ENCODE measurements around the gene CDH4.

CDH4 gene

DNA sequence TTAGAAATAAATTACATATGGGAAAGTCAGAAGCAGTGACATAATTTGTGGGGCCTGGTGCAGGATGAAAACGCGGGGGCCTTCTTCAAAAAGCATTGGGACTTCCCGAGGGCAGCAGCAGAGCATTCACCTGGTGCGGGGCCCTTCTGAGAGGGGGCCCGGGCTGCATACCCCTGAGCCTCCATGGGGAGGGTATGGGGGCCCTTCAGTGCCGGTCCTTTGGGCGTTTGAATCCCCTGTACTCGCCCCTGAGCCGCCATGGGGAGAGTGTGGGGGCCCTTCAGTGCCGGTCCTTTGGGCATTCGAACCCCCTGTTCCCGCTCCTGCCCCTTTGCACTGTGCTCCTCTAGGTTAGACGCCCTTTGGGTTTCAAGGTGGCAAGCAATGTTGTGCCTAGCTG lies 283.5 kb downstream of the CDH4 start:
- no peaks in the 10 kb centered on the region for H3K79me2 ChIP-seq (ENCODE audit: insufficient read depth, low read length)
- no peaks in the 10 kb centered on the region for H3K9me3 ChIP-seq (ENCODE audit: insufficient read depth, low read length, severe bottlenecking)
- H3K4me1 ChIP-seq (ENCODE audit: insufficient read depth, low read length) = no peaks in the 10 kb centered on the region
- H3K27me3 ChIP-seq (ENCODE audit: insufficient read depth, low read length, poor library complexity) = no peaks in the 10 kb centered on the region
- TF ChIP-seq CTCF (IDR thresholded peaks at IDR 0.05; ENCODE audit: borderline replicate concordance, extremely low read depth, low read length, poor library complexity, severe bottlenecking) (no peak), EZH2 (IDR thresholded peaks at IDR 0.05; ENCODE audit: borderline replicate concordance, low read depth, low read length, severe bottlenecking) (no peak)
- H4K20me1 ChIP-seq (ENCODE audit: insufficient read depth, low read length) = peaks cover 15% of the 10 kb centered on the region; the same call in 1 of the 2 replicates
- no peak overlapping the region for H3K4me2 ChIP-seq (ENCODE audit: insufficient read depth, low read length)
- no peak overlapping the region for H3K27ac ChIP-seq (ENCODE audit: low read length)
- H3K4me3 ChIP-seq (ENCODE audit: low read depth in 1 of 2, low read length in 2 of 2) = no peak overlapping the region
- H3K9ac ChIP-seq (ENCODE audit: low read depth, low read length) = no peak overlapping the region
- ATAC-seq (ENCODE audit: insufficient read depth, low read depth) = no peak
- H2AFZ ChIP-seq (ENCODE audit: low read depth, low read length) = no peak overlapping the region
- no peaks in the 10 kb centered on the region for H3K36me3 ChIP-seq (ENCODE audit: insufficient read depth, low read length)
- DNase-seq = no peak

DNA sequence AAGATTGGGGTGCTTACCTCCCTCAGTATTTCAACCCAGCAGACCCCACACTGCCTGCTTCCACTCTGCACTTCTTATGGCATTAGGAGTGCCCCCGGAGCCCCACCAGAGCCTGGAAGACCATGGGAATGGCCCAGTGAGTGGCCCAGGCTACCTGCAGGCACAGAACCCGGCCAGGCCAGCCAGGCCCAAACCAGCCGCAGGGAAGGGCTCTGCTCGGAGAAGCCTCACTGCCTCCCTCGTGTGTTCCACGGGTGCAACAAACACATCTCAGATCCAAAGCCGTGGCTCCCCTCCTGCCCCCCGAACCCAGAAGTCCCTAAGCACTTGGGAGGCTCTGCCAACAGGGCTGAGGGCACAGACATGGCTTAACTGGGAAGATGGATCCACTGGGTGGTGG lies 283.9 kb downstream of the CDH4 start:
- TF ChIP-seq EZH2 (IDR thresholded peaks at IDR 0.05; ENCODE audit: borderline replicate concordance, low read depth, low read length, severe bottlenecking) (no peak), CTCF (IDR thresholded peaks at IDR 0.05; ENCODE audit: borderline replicate concordance, extremely low read depth, low read length, poor library complexity, severe bottlenecking) (no peak)
- no peak overlapping the region for H3K4me2 ChIP-seq (ENCODE audit: insufficient read depth, low read length)
- no peaks in the 10 kb centered on the region for H3K27me3 ChIP-seq (ENCODE audit: insufficient read depth, low read length, poor library complexity)
- H3K4me3 ChIP-seq (ENCODE audit: low read depth in 1 of 2, low read length in 2 of 2) = no peak overlapping the region
- ATAC-seq (ENCODE audit: insufficient read depth, low read depth) = no peak
- no peak for DNase-seq
- no peak overlapping the region for H3K9ac ChIP-seq (ENCODE audit: low read depth, low read length)
- no peak overlapping the region for H2AFZ ChIP-seq (ENCODE audit: low read depth, low read length)
- peaks cover 14% of the 10 kb centered on the region; the same call in 1 of the 2 replicates for H4K20me1 ChIP-seq (ENCODE audit: insufficient read depth, low read length)
- H3K79me2 ChIP-seq (ENCODE audit: insufficient read depth, low read length) = no peaks in the 10 kb centered on the region
- no peaks in the 10 kb centered on the region for H3K36me3 ChIP-seq (ENCODE audit: insufficient read depth, low read length)
- H3K27ac ChIP-seq (ENCODE audit: low read length) = no peak overlapping the region
- H3K9me3 ChIP-seq (ENCODE audit: insufficient read depth, low read length, severe bottlenecking) = no peaks in the 10 kb centered on the region
- H3K4me1 ChIP-seq (ENCODE audit: insufficient read depth, low read length) = no peaks in the 10 kb centered on the region

GRCh38 chr20:61536671-61537070 lies 284.6 kb downstream of the CDH4 start:
- ATAC-seq (ENCODE audit: insufficient read depth, low read depth) (no peak), DNase-seq (no peak)
- no peaks in the 10 kb centered on the region for H3K4me1 ChIP-seq (ENCODE audit: insufficient read depth, low read length)
- H3K79me2 ChIP-seq (ENCODE audit: insufficient read depth, low read length) = no peaks in the 10 kb centered on the region
- no peaks in the 10 kb centered on the region for H3K36me3 ChIP-seq (ENCODE audit: insufficient read depth, low read length)
- H3K27me3 ChIP-seq (ENCODE audit: insufficient read depth, low read length, poor library complexity) = peaks cover 4% of the 10 kb centered on the region
- no peak overlapping the region for H3K27ac ChIP-seq (ENCODE audit: low read length)
- no peaks in the 10 kb centered on the region for H3K9me3 ChIP-seq (ENCODE audit: insufficient read depth, low read length, severe bottlenecking)
- TF ChIP-seq EZH2 (IDR thresholded peaks at IDR 0.05; ENCODE audit: borderline replicate concordance, low read depth, low read length, severe bottlenecking) = no peak
- no peak for TF ChIP-seq CTCF (IDR thresholded peaks at IDR 0.05; ENCODE audit: borderline replicate concordance, extremely low read depth, low read length, poor library complexity, severe bottlenecking)
- no peak overlapping the region for H3K9ac ChIP-seq (ENCODE audit: low read depth, low read length)
- H3K4me3 ChIP-seq (ENCODE audit: low read depth in 1 of 2, low read length in 2 of 2) = no peak overlapping the region
- H3K4me2 ChIP-seq (ENCODE audit: insufficient read depth, low read length) = no peak overlapping the region
- no peak overlapping the region for H2AFZ ChIP-seq (ENCODE audit: low read depth, low read length)
- 0 out of 2 replicates have a peak, but pooled peaks cover 11% of the 10 kb centered on the region for H4K20me1 ChIP-seq (ENCODE audit: insufficient read depth, low read length)
